ENCODE results near the gene NPFF.

GRCh38 chr12:53552361-53553327 is 45.4 kb upstream of the NPFF start:
- TF ChIP-seq, protein P1, sequence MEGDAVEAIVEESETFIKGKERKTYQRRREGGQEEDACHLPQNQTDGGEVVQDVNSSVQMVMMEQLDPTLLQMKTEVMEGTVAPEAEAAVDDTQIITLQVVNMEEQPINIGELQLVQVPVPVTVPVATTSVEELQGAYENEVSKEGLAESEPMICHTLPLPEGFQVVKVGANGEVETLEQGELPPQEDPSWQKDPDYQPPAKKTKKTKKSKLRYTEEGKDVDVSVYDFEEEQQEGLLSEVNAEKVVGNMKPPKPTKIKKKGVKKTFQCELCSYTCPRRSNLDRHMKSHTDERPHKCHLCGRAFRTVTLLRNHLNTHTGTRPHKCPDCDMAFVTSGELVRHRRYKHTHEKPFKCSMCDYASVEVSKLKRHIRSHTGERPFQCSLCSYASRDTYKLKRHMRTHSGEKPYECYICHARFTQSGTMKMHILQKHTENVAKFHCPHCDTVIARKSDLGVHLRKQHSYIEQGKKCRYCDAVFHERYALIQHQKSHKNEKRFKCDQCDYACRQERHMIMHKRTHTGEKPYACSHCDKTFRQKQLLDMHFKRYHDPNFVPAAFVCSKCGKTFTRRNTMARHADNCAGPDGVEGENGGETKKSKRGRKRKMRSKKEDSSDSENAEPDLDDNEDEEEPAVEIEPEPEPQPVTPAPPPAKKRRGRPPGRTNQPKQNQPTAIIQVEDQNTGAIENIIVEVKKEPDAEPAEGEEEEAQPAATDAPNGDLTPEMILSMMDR (optimal IDR thresholded peaks at IDR 0.05 in 1 of 3, IDR thresholded peaks at IDR 0.05 in 1 of 3, conservative IDR thresholded peaks at IDR 0.05 in 1 of 3; ENCODE audit: extremely low read depth in 1 of 3, insufficient read depth in 2 of 3, low read length in 3 of 3), result no peak
- no peak for TF ChIP-seq EZH2 (IDR thresholded peaks at IDR 0.05; ENCODE audit: low read length)

Data from keratinocyte (primary cell).